ENCODE results near the gene INPP4B. TPM values are rescaled to one million over a fixed set of nuclear protein-coding genes. Genes with fewer than 3 reads are reported as not detected.

The INPP4B gene
- total RNA-seq, 1 experiment from 2014 or later, result 41.0 TPM

GRCh38 chr4:142030010-142030409, 816.1 kb downstream of the INPP4B start:
- DNase-seq (no peak), ATAC-seq (no peak)
- ChIA-PET POLR2A (ENCODE audit: unreplicated experiment) (no interaction called here), CTCF (no interaction called here)
- H3K79me2 ChIP-seq (ENCODE audit: low read length), result no peaks in the 10 kb centered on the region
- H3F3A ChIP-seq (ENCODE audit: low read length, unreplicated experiment), result no peaks in the 10 kb centered on the region
- no peaks in the 10 kb centered on the region for H4K20me1 ChIP-seq (ENCODE audit: low read length)
- H3K36me3 ChIP-seq (ENCODE audit: low read depth, low read length), result no peaks in the 10 kb centered on the region
- intact Hi-C loops (cut with micrococcal nuclease), result no loop called here
- H3K4me1 ChIP-seq (ENCODE audit: insufficient read depth, low read length), result no peaks in the 10 kb centered on the region
- TF ChIP-seq, protein P1, sequence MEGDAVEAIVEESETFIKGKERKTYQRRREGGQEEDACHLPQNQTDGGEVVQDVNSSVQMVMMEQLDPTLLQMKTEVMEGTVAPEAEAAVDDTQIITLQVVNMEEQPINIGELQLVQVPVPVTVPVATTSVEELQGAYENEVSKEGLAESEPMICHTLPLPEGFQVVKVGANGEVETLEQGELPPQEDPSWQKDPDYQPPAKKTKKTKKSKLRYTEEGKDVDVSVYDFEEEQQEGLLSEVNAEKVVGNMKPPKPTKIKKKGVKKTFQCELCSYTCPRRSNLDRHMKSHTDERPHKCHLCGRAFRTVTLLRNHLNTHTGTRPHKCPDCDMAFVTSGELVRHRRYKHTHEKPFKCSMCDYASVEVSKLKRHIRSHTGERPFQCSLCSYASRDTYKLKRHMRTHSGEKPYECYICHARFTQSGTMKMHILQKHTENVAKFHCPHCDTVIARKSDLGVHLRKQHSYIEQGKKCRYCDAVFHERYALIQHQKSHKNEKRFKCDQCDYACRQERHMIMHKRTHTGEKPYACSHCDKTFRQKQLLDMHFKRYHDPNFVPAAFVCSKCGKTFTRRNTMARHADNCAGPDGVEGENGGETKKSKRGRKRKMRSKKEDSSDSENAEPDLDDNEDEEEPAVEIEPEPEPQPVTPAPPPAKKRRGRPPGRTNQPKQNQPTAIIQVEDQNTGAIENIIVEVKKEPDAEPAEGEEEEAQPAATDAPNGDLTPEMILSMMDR (conservative IDR thresholded peaks at IDR 0.05; ENCODE audit: low read depth, low read length), result no peak
- TF ChIP-seq EZH2 (IDR thresholded peaks at IDR 0.05; ENCODE audit: low read length, unreplicated experiment), result no peak
- TF ChIP-seq EZH2phosphoT487 (IDR thresholded peaks at IDR 0.05; ENCODE audit: borderline replicate concordance, low read length), result no peak
- H3K27ac ChIP-seq (ENCODE audit: low read length), result no peak overlapping the region
- no peaks in the 10 kb centered on the region for H3K9me2 ChIP-seq (replicated peaks; ENCODE audit: low read length)
- H3K4me3 ChIP-seq (ENCODE audit: low read length), result no peak overlapping the region
- H3K27me3 ChIP-seq (ENCODE audit: low read length), result no peaks in the 10 kb centered on the region
- no TSS peak for BruUV-seq (replicated peaks)
- no peak overlapping the region for H3K9ac ChIP-seq (ENCODE audit: low read length)
- no peaks in the 10 kb centered on the region for H3K9me3 ChIP-seq (ENCODE audit: low read length)
- H3K4me2 ChIP-seq (ENCODE audit: low read length), result no peak overlapping the region
- no peak overlapping the region for H2AFZ ChIP-seq (ENCODE audit: low read length)

- intact Hi-C loops (cut with micrococcal nuclease), result no loop called here
- no peak overlapping the region for H3K4me3 ChIP-seq (ENCODE audit: low read length)
These were observed 824.3 kb downstream of the INPP4B start for GRCh38 chr4:142021761-142022160.

GRCh38 chr4:142021181-142021580, 824.9 kb downstream of the INPP4B start:
- TF ChIP-seq, protein P1 (conservative IDR thresholded peaks at IDR 0.05; ENCODE audit: low read depth, low read length), result no peak
- TF ChIP-seq EZH2phosphoT487 (IDR thresholded peaks at IDR 0.05; ENCODE audit: borderline replicate concordance, low read length), result no peak
- TF ChIP-seq EZH2 (IDR thresholded peaks at IDR 0.05; ENCODE audit: low read length, unreplicated experiment), result no peak
- BruUV-seq (replicated peaks), result no TSS peak
- CTCF ChIA-PET, result no interaction called here
- Histone ChIP-seq H3K36me3 (ENCODE audit: low read depth, low read length) (no peaks in the 10 kb centered on the region), H3K9ac (ENCODE audit: low read length) (no peak overlapping the region), H3K9me3 (ENCODE audit: low read length) (no peaks in the 10 kb centered on the region), H3K4me1 (ENCODE audit: insufficient read depth, low read length) (no peaks in the 10 kb centered on the region), H3K27ac (ENCODE audit: low read length) (no peak overlapping the region), H4K20me1 (ENCODE audit: low read length) (no peaks in the 10 kb centered on the region), H3K27me3 (ENCODE audit: low read length) (no peaks in the 10 kb centered on the region), H3K4me2 (ENCODE audit: low read length) (no peak overlapping the region), H3K4me3 (ENCODE audit: low read length) (no peak overlapping the region), H3K9me2 (replicated peaks; ENCODE audit: low read length) (no peaks in the 10 kb centered on the region), H2AFZ (ENCODE audit: low read length) (no peak overlapping the region), H3F3A (ENCODE audit: low read length, unreplicated experiment) (no peaks in the 10 kb centered on the region), H3K79me2 (ENCODE audit: low read length) (no peaks in the 10 kb centered on the region)
- no peak for ATAC-seq
- POLR2A ChIA-PET (ENCODE audit: unreplicated experiment), result no interaction called here
- intact Hi-C loops (cut with micrococcal nuclease), result no loop called here
- DNase-seq, result no peak

More at GRCh38 chr4:142021761-142022160, 824.3 kb downstream of the INPP4B start:
- DNase-seq (no peak), ATAC-seq (no peak)
- H2AFZ ChIP-seq (ENCODE audit: low read length), result no peak overlapping the region
- ChIA-PET CTCF (no interaction called here), POLR2A (ENCODE audit: unreplicated experiment) (no interaction called here)
- no peak overlapping the region for H3K27ac ChIP-seq (ENCODE audit: low read length)
- no peaks in the 10 kb centered on the region for H3K9me2 ChIP-seq (replicated peaks; ENCODE audit: low read length)
- no peaks in the 10 kb centered on the region for H4K20me1 ChIP-seq (ENCODE audit: low read length)
- no peaks in the 10 kb centered on the region for H3F3A ChIP-seq (ENCODE audit: low read length, unreplicated experiment)
- H3K9me3 ChIP-seq (ENCODE audit: low read length), result no peaks in the 10 kb centered on the region
- no peak overlapping the region for H3K4me2 ChIP-seq (ENCODE audit: low read length)
- no peaks in the 10 kb centered on the region for H3K79me2 ChIP-seq (ENCODE audit: low read length)
- no peaks in the 10 kb centered on the region for H3K4me1 ChIP-seq (ENCODE audit: insufficient read depth, low read length)
- H3K9ac ChIP-seq (ENCODE audit: low read length), result no peak overlapping the region
- no peaks in the 10 kb centered on the region for H3K36me3 ChIP-seq (ENCODE audit: low read depth, low read length)
- TF ChIP-seq EZH2phosphoT487 (IDR thresholded peaks at IDR 0.05; ENCODE audit: borderline replicate concordance, low read length) (no peak), EZH2 (IDR thresholded peaks at IDR 0.05; ENCODE audit: low read length, unreplicated experiment) (no peak)
- TF ChIP-seq, protein P1 (conservative IDR thresholded peaks at IDR 0.05; ENCODE audit: low read depth, low read length), result no peak
- no TSS peak for BruUV-seq (replicated peaks)
- no peaks in the 10 kb centered on the region for H3K27me3 ChIP-seq (ENCODE audit: low read length)

Data from PC-3 (cell line).